Omental fat pad (tissue), 4 donors: ENCODE data around the gene FLNA. TPM values are rescaled to one million over a fixed set of nuclear protein-coding genes. Genes with fewer than 3 reads are reported as not detected.

Source experiments
- ATAC-seq: fragments of 150-250 bp; one replicate; pipeline ENCODE4 v1.9.1; 2016; ENCODE audit warnings: mild to moderate bottlenecking, moderate library complexity; ENCODE audit not compliant: low FRiP score
- DNase-seq: peaks from one replicate; pipeline ENCODE4 v3.0.0-alpha.2; 2019; ENCODE audit warnings: low spot score
- total RNA-seq, 4 donors: library from RNA; depleted of rRNA; stranded (reverse); fragments of >200 nt; gene quantifications; one replicate each; pipeline ENCODE4 v1.1.0, GENCODE V29; 2016
- TF ChIP-seq, protein P1 (sequence below), 3 donors: fragments of 450-650 bp; IDR thresholded peaks; one replicate each; pipeline ENCODE4 v1.5.1; 2016 to 2017; ENCODE audit warnings: antibody characterized with exemption in 3 of 3, mild to moderate bottlenecking in 3 of 3, moderate library complexity in 2 of 3

FLNA gene
- total RNA-seq, 4 donors from 2014 or later: 496 to 1,133 (median 729) TPM

DNA sequence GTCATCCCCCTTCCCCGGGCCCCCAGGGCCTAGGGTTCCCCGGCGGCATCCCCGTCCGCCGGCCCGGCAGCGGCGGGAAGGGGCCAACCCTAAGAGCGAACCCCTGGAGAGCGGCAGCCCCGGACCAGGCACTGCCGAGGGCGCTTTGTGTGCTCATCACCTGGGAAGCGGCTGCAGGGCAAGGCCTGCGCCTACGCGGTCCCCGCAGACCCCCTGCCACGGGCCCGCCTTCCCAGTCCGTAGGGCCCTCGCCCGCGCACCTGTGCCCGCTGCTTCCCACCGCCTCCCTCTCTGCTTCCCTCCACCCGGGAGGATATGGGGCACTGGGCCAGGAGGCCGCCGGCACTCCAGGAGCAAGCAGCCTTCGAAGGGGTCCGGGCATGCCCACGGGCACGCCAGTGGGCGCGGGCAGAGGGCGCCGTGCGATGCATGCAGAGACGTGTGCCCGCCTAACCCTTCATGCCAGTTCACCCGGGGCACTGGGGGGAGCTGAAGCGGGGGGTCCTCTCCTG lies 2.6 kb downstream of the FLNA start:
- ATAC-seq (no peak), DNase-seq (no peak)
- TF ChIP-seq, protein P1, sequence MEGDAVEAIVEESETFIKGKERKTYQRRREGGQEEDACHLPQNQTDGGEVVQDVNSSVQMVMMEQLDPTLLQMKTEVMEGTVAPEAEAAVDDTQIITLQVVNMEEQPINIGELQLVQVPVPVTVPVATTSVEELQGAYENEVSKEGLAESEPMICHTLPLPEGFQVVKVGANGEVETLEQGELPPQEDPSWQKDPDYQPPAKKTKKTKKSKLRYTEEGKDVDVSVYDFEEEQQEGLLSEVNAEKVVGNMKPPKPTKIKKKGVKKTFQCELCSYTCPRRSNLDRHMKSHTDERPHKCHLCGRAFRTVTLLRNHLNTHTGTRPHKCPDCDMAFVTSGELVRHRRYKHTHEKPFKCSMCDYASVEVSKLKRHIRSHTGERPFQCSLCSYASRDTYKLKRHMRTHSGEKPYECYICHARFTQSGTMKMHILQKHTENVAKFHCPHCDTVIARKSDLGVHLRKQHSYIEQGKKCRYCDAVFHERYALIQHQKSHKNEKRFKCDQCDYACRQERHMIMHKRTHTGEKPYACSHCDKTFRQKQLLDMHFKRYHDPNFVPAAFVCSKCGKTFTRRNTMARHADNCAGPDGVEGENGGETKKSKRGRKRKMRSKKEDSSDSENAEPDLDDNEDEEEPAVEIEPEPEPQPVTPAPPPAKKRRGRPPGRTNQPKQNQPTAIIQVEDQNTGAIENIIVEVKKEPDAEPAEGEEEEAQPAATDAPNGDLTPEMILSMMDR (IDR thresholded peaks at IDR 0.05): no peak

DNA sequence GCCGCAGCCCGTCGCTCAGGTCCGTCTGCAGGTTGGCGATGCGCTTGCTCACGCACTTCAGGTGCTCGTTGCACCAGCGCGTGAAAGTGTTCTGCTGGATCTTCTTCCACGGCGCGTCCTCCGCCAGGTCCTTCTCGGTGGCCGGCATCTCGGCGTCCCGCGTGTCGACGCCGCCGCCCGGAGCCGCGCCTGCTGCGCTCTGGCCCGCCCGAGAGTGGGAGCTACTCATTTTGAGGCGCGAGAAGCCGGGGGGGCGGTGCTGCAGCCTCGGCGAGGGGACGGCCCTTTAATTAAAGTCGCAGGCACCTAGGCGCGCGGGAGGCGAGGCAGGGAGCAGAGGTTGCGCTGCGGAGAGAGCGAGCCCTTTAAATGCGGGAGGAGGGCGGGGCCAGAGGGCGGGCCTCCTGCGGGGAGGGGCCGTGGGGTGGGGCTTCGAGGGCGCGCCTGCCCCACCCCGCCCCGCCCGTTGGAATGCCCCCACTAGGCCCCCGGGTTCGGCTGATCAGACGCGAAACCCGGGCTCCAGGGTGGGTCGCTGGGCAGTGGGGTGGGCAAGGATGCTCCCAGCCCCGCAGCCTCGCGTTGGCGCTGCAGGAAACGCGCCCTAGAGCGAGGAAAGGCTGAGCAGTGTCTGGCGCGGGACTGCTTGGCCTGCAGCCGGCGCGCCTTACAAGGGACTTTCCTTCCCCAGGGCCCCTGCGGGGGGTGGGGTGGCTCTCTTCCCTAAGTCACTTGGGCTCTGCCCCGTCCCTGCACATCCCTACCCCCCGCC lies 3.2 kb downstream of the FLNA start:
- ATAC-seq: peak; percentile 55
- TF ChIP-seq, protein P1 (IDR thresholded peaks at IDR 0.05): no peak
- DNase-seq: peak; percentile 73

DNA sequence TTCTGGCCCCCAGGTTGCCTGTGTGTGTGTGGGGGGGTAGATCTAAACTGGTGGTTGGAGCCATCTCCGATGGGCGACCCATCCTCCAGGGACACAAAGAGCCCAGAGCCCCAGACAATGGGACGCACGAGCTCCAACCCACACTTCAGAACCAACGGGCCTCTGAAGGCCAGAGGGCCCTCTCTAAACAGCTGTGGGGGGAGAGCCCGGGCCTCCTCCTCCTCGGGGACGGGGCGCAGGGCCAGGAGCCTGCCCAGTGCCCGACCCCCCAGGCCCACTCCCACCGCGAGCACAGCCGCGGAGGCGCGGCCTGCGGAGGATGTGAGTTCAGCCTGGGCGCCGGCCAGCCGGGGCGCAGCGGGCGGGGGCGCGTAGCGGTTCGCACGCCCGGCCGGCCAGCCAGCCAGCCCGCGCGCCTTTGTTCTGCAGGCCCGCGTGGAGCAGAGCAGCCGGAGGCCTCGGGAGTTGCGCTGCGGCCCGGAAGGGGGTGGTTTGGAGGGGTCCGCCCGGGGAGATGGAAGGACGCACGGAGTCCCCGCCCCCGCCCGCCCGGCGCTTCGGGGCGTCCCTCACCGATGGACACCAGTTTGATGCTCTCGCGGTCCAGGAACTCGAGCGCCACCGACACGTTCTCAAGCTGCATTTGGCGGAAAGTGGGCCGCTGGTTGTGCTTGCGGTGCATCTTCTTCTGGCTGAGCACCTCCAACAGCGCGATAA lies 4.0 kb downstream of the FLNA start:
- TF ChIP-seq, protein P1 (IDR thresholded peaks at IDR 0.05): no peak
- DNase-seq (no peak), ATAC-seq (no peak)

DNA sequence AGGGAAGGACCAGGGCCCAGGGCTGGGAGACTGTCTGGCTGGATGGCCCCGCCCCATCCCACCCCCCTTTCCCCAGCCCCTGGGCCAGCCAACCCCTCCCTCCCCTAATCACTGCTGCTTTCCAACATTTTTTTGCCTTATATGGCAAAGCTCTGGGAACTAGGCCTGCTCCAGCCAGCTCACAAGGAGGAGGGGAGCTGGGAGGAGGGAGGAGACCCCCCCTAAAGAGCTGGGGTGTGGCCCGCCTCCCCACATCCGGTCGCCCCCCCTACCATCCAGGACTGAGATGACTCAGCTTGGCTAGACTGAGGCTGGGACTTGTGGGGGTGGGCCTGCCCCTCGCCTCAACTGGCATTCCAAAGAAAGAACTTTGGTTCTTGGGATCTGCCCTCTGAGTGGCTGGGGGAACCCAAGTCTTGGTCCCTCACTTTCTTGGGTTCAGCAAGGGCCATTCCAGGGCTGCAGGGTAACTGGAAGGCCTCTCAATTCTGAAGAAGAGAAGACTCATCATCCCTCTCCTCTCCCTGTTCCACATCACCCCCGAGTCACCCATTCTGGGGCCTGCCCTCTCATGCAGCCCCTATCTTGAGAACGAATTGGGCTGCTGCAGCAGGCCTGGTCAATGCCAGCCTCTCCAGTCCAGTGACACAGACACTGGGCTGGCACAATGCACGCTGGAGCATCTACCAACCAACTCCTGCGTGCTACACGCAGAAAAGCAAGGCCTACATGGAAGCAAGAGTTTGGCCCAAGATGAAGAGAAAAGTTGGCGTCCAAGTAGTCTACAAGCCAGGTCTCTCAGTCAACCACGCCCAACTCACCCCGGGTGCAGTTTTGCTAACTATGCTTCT lies 4.8 kb downstream of the FLNA start:
- DNase-seq (peak; percentile 37), ATAC-seq (peak; percentile 57)
- TF ChIP-seq, protein P1 (IDR thresholded peaks at IDR 0.05): no peak

DNA sequence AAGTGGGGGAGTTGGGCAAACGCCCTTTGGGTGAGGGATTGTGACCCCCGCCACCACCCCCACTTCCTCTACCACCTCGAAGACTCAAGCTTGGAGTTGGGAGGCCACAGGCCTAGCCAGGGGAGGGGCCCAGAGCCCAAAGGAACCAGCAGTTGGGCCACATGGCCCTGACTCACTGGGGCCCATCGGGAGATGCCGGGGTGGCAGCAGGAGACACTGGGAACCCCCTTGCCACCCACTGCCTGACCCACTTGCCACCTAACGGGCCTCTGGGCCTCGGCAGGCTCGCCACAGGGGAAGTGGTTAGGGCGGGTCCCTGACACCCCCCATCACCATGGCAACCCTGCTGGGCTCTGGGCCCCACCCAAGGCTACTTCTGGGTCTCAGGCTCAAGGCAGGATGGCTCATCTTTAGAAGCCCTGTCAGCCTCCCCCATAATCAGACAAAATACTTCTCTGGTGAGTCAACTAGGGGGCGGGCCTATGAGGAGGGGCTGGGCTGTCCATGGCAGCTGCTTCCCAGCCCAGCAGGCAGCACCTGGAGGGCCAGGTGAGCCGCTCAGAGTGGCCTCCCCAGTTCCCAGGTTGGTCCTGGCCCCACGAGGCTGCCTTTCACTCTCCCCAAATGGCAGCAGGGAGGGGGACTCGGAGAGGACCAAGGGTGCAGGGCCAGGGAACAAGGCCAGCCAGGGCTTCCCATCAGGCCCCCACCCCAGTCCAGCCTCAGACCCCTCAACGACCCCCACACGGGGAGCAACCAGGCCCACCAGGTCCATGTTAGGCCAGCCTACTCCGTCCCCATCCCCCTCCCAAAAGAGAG lies 5.6 kb downstream of the FLNA start:
- DNase-seq (peak; percentile 69), ATAC-seq (peak; percentile 65)

More for the DNA sequence above, 5.6 kb downstream of the FLNA start:
- TF ChIP-seq, protein P1 (IDR thresholded peaks at IDR 0.05): no peak
